ENCODE results near the gene INAFM1.

- TF ChIP-seq CTCF (conservative IDR thresholded peaks at IDR 0.05 in 1 of 2, IDR thresholded peaks at IDR 0.05 in 1 of 2; ENCODE audit: extremely low read depth in 1 of 2, insufficient read depth in 1 of 2, low read depth in 1 of 2, low read length in 2 of 2) (no peak), EZH2 (IDR thresholded peaks at IDR 0.05; ENCODE audit: borderline replicate concordance, low read length) (no peak)
These were observed 35.6 kb downstream of the INAFM1 start for GRCh38 chr19:47310323-47310722.

Measured in mammary epithelial cell (primary cell).